NCI-H2107 (cell line): ENCODE data around the gene FAXC.

Experiments
- DNase-seq: peaks from one replicate; lab custom pipeline; 2025; lab: John Stamatoyannopoulos, UW

The FAXC gene

GRCh38 chr6:99349171-99350141, at the start of gene FAXC:
Gene FAXC, minus strand, starts transcription at chr6:99349674. Its CDS starts 302 bp downstream, at chr6:99349372.
- DNase-seq, result peak; percentile 53

- DNase-seq, result no peak
Observed at GRCh38 chr6:99397287-99397686, 47.8 kb upstream of the FAXC start.

- peak; percentile 74 for DNase-seq
Observed at GRCh38 chr6:99393698-99394531, 44.4 kb upstream of the FAXC start, which contains the start of gene COQ3. Gene COQ3, minus strand, starts transcription at chr6:99394195. Its CDS starts 16 bp downstream, at chr6:99394179.

GRCh38 chr6:99393366-99393697, 43.9 kb upstream of the FAXC start:
- no peak for DNase-seq

- no peak for DNase-seq
Observed at GRCh38 chr6:99390896-99391295, 41.4 kb upstream of the FAXC start.

GRCh38 chr6:99384507-99384906, 35.0 kb upstream of the FAXC start:
- DNase-seq, result no peak

- no peak for DNase-seq
Observed at GRCh38 chr6:99378636-99379035, 29.2 kb upstream of the FAXC start.

- no peak for DNase-seq
Observed at GRCh38 chr6:99369533-99369932, 20.1 kb upstream of the FAXC start.

GRCh38 chr6:99366852-99367251, 17.4 kb upstream of the FAXC start:
- no peak for DNase-seq

- no peak for DNase-seq
Observed at GRCh38 chr6:99364026-99364425, 14.6 kb upstream of the FAXC start.

GRCh38 chr6:99362678-99363268, 13.3 kb upstream of the FAXC start:
- DNase-seq, result no peak

- no peak for DNase-seq
Observed at GRCh38 chr6:99359800-99360199, 10.3 kb upstream of the FAXC start.

- DNase-seq, result no peak
Observed at GRCh38 chr6:99356641-99357040, 7.2 kb upstream of the FAXC start.

GRCh38 chr6:99354983-99355382, 5.5 kb upstream of the FAXC start:
- DNase-seq, result no peak

- no peak for DNase-seq
Observed at GRCh38 chr6:99353126-99353525, 3.7 kb upstream of the FAXC start.

- no peak for DNase-seq
Observed at GRCh38 chr6:99350573-99350972, 1.1 kb upstream of the FAXC start.

- no peak for DNase-seq
Observed at GRCh38 chr6:99348288-99349170, 945 bp downstream of the FAXC start.

GRCh38 chr6:99347804-99348203, 1.7 kb downstream of the FAXC start:
- DNase-seq, result no peak

GRCh38 chr6:99346595-99346994, 2.9 kb downstream of the FAXC start:
- DNase-seq, result no peak

GRCh38 chr6:99345164-99345563, 4.3 kb downstream of the FAXC start:
- DNase-seq, result no peak

- DNase-seq, result no peak
Observed at GRCh38 chr6:99344289-99344688, 5.2 kb downstream of the FAXC start.
